ENCODE measurements around the gene FAM20C. TPM values are rescaled to one million over a fixed set of nuclear protein-coding genes. Genes with fewer than 3 reads are reported as not detected.
A peak's percentile ranks its signal among the peaks of the same experiment; 100 is the strongest.

Gene FAM20C
- total RNA-seq, 1 experiment from 2014 or later: 34.0 TPM

- CTCF ChIA-PET: no interaction called here
- H3K4me3 ChIP-seq (ENCODE audit: low read depth, low read length): no peak overlapping the region
- Mint-ChIP-seq H3K36me3 (ENCODE audit: insufficient read depth, unreplicated experiment) (no peaks in the 10 kb centered on the region), H3K27me3 (ENCODE audit: insufficient read depth, unreplicated experiment) (no peaks in the 10 kb centered on the region), H3K27ac (ENCODE audit: unreplicated experiment) (no peak overlapping the region), H3K9me3 (ENCODE audit: unreplicated experiment) (no peaks in the 10 kb centered on the region), H3K4me1 (ENCODE audit: low read depth, unreplicated experiment) (peaks cover 9% of the 10 kb centered on the region), H3K4me3 (ENCODE audit: unreplicated experiment) (no peak overlapping the region)
- no TSS peak for BruUV-seq (replicated peaks)
- peaks cover 34% of the 10 kb centered on the region for H3K4me1 ChIP-seq
- no peaks in the 10 kb centered on the region for H3K36me3 ChIP-seq (ENCODE audit: control insufficient read depth, insufficient read depth, low read length)
- no peaks in the 10 kb centered on the region for H3K9me3 ChIP-seq
- TF ChIP-seq CTCF (IDR thresholded peaks at IDR 0.05; ENCODE audit: insufficient read depth in 1 of 2, low read depth in 1 of 2, low read length in 1 of 2, severe bottlenecking in 1 of 2, unreplicated experiment in 1 of 2): no peak
- H3K27me3 ChIP-seq (replicated peaks; ENCODE audit: control insufficient read depth, insufficient read depth, low read length): no peaks in the 10 kb centered on the region
- intact Hi-C loops (cut with micrococcal nuclease; ENCODE audit: unreplicated experiment): no loop called here
- DNase-seq: no peak
- POLR2A ChIA-PET: interaction anchor here (0.7 kb wide), 1 partner anchor 13 kb away, joined by 3 read pairs; no protein-coding TSS in a partner anchor
Measured at GRCh38 chr7:163298-163695, 29.1 kb upstream of the FAM20C start.

DNA sequence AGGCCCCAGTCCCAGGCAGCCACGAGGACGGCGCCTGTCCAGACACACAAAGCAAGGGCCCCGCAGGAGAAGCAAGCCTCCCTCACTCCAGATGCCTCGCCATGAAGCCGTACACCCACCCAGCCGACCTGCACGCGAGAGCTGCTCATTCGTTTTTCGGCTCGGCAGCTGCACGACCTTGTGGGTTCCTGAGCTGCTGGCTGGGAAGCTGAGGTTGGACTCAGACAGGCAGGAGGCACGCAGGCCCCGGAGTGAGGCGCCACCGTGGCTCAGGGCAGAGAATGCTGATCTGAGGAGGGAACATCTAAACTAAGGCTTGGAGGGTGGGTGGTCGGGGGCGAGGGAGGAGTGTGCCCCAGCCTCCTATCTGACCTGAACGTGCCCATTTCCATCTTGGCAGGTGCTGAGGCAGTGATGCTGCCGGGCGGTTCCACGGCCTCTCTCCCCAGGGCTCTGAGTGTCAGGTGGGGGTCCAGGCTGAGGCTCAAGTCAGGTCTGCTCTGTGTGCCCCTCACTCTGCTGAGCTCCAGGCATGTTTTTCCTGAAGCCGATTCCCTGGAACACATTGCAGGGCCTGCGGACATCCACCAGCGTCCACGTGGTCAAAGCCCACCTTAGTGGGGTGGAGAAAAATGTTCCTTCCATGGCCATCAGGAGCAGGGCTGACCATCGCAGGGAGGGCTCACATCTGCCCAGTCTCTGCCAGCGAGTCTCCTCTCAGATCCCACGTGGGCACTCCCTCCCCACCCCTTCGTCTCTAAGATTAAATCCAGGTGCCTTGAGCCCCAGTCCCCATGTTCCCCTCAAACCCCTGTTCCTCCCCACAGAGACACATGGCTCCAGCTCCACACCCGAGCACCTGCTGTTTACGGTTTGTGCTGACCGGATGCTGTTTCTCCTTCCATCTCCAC lies 28.1 kb upstream of the FAM20C start:
- peak in 1 of 2 experiments; percentile 17 for DNase-seq
- no peak overlapping the region for H3K27ac Mint-ChIP-seq (ENCODE audit: unreplicated experiment)
- peaks cover 34% of the 10 kb centered on the region for H3K4me1 ChIP-seq
- no peaks in the 10 kb centered on the region for H3K27me3 ChIP-seq (replicated peaks; ENCODE audit: control insufficient read depth, insufficient read depth, low read length)
- H3K4me1 Mint-ChIP-seq (ENCODE audit: low read depth, unreplicated experiment): peaks cover 9% of the 10 kb centered on the region
- H3K36me3 ChIP-seq (ENCODE audit: control insufficient read depth, insufficient read depth, low read length): no peaks in the 10 kb centered on the region
- H3K27me3 Mint-ChIP-seq (ENCODE audit: insufficient read depth, unreplicated experiment): no peaks in the 10 kb centered on the region
- H3K9me3 ChIP-seq: no peaks in the 10 kb centered on the region
- intact Hi-C loops (cut with micrococcal nuclease; ENCODE audit: unreplicated experiment): no loop called here
- H3K36me3 Mint-ChIP-seq (ENCODE audit: insufficient read depth, unreplicated experiment): no peaks in the 10 kb centered on the region
- no peak overlapping the region for H3K4me3 ChIP-seq (ENCODE audit: low read depth, low read length)
- no TSS peak for BruUV-seq (replicated peaks)
- no peaks in the 10 kb centered on the region for H3K9me3 Mint-ChIP-seq (ENCODE audit: unreplicated experiment)
- POLR2A ChIA-PET: interaction anchor here (0.7 kb wide), 1 partner anchor 14 kb away, joined by 3 read pairs; no protein-coding TSS in a partner anchor
- TF ChIP-seq CTCF (IDR thresholded peaks at IDR 0.05; ENCODE audit: insufficient read depth in 1 of 2, low read depth in 1 of 2, low read length in 1 of 2, severe bottlenecking in 1 of 2, unreplicated experiment in 1 of 2): no peak
- no peak overlapping the region for H3K4me3 Mint-ChIP-seq (ENCODE audit: unreplicated experiment)
- CTCF ChIA-PET: interaction anchor here (0.8 kb wide), 1 partner anchor 103 kb away, joined by 3 read pairs; no protein-coding TSS in a partner anchor

DNA sequence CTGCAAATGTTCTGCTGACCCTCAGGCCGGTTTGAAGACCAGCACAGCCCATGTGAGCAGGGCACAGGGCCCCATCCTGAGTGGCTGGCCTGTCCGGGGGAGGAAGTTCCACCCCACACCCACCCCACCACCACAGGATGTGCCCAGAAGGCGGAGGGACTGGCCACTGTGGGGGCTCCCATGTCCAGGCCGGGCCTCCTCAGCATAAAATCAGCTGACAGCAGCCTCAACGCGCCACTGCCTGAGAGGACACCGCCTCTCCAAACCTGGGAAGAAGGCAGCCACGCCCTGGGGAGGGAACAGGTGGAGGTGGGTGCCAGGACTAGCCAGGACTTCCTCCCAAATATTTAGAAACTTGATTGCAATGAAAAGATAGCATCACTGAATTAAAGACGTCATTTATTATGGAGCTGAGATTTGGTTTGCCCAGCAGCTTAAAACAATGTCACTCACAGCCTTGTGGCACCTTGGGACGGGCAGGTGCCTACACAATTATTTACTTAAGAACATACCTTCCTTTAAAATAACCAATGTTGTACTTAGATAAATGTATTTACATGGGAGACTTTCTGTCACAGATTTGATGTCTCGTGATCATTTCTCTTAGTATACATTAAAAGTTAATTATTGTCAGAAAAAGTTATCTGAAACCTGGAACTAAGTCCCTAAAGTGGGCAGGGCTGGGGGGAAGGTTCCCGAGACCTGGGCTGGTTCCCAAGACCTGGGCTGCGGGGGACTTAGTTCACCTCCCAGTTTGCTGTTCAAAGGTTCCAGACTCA lies 27.3 kb upstream of the FAM20C start:
- no peak overlapping the region for H3K4me3 ChIP-seq (ENCODE audit: low read depth, low read length)
- no peaks in the 10 kb centered on the region for H3K27me3 ChIP-seq (replicated peaks; ENCODE audit: control insufficient read depth, insufficient read depth, low read length)
- Mint-ChIP-seq H3K9me3 (ENCODE audit: unreplicated experiment) (no peaks in the 10 kb centered on the region), H3K27me3 (ENCODE audit: insufficient read depth, unreplicated experiment) (no peaks in the 10 kb centered on the region), H3K4me3 (ENCODE audit: unreplicated experiment) (peak overlapping the region; percentile 42), H3K4me1 (ENCODE audit: low read depth, unreplicated experiment) (peaks cover 9% of the 10 kb centered on the region), H3K27ac (ENCODE audit: unreplicated experiment) (no peak overlapping the region), H3K36me3 (ENCODE audit: insufficient read depth, unreplicated experiment) (no peaks in the 10 kb centered on the region)
- no peak for TF ChIP-seq CTCF (IDR thresholded peaks at IDR 0.05; ENCODE audit: insufficient read depth in 1 of 2, low read depth in 1 of 2, low read length in 1 of 2, severe bottlenecking in 1 of 2, unreplicated experiment in 1 of 2)
- BruUV-seq (replicated peaks): no TSS peak
- intact Hi-C loops (cut with micrococcal nuclease; ENCODE audit: unreplicated experiment): loop anchor here (1.0 kb wide), 1 partner anchor 16 kb away; no protein-coding TSS in a partner anchor
- H3K36me3 ChIP-seq (ENCODE audit: control insufficient read depth, insufficient read depth, low read length): no peaks in the 10 kb centered on the region
- CTCF ChIA-PET: interaction anchor here (0.8 kb wide), 1 partner anchor 102 kb away, joined by 3 read pairs; no protein-coding TSS in a partner anchor
- H3K4me1 ChIP-seq: peaks cover 34% of the 10 kb centered on the region
- DNase-seq: peak; percentile 53 to 77
- H3K9me3 ChIP-seq: no peaks in the 10 kb centered on the region
- POLR2A ChIA-PET: interaction anchor here (0.6 kb wide), 1 partner anchor 10 kb away, joined by 3 read pairs; no protein-coding TSS in a partner anchor

All from Caco-2 (cell line).